Fibroblast of pulmonary artery (primary cell): ENCODE data around the gene GGTA1.

ENCODE experiments used
- DNase-seq: peaks from one replicate; pipeline ENCODE4 v3.0.0-alpha.2; 2010; ENCODE audit warnings: low read depth
- H3K4me3 ChIP-seq: replicated peaks from 2 replicates; pipeline ENCODE4 v1.5.1; 2011; ENCODE audit warnings: low read depth, mild to moderate bottlenecking, control low read depth, low read length, moderate library complexity
- CTCF ChIP-seq: IDR thresholded peaks from 2 replicates; pipeline ENCODE4 v1.5.1; 2011; ENCODE audit warnings: mild to moderate bottlenecking, control low read depth, low read length, inconsistent platforms; ENCODE audit errors: missing control alignments

GGTA1 gene

GRCh38 chr9:121499427-121500164, at the start of gene GGTA1:
TSS of gene GGTA1 (minus strand) at chr9:121499844. CDS start at chr9:121467922, 31,922 bp downstream.
- no peak for TF ChIP-seq CTCF
- peak within 1 kb of the TSS; percentile 49 for H3K4me3 ChIP-seq
- peak; percentile 71 for DNase-seq

GRCh38 chr9:121548666-121549065, 49.0 kb upstream of the GGTA1 start:
- no peak for TF ChIP-seq CTCF
- DNase-seq, result no peak
- H3K4me3 ChIP-seq, result no peak overlapping the region

GRCh38 chr9:121545875-121546423, 46.3 kb upstream of the GGTA1 start:
- peak; percentile 96 for DNase-seq
- TF ChIP-seq CTCF, result peak; percentile 84
- H3K4me3 ChIP-seq, result no peak overlapping the region

GRCh38 chr9:121545150-121545874, 45.7 kb upstream of the GGTA1 start:
- H3K4me3 ChIP-seq, result no peak overlapping the region
- no peak for TF ChIP-seq CTCF
- no peak for DNase-seq

- no peak overlapping the region for H3K4me3 ChIP-seq
- TF ChIP-seq CTCF, result no peak
- no peak for DNase-seq
Observed at GRCh38 chr9:121542025-121542424, 42.4 kb upstream of the GGTA1 start.

GRCh38 chr9:121541256-121541655, 41.6 kb upstream of the GGTA1 start:
- no peak for TF ChIP-seq CTCF
- no peak for DNase-seq

More at GRCh38 chr9:121541256-121541655, 41.6 kb upstream of the GGTA1 start:
- H3K4me3 ChIP-seq, result no peak overlapping the region
